Measurements from ENCODE around the gene PPP2R2D.
"Not testable (repeated sequence)": the region's sequence is repeated elsewhere in the genome, so short reads cannot be mapped to it uniquely, and the experiment has no call there.

The PPP2R2D gene

GRCh38 chr10:131977323-131978096, 76.7 kb downstream of the PPP2R2D start:
- DNase-seq (ENCODE audit: low spot score), result no peak

- no peak for DNase-seq (ENCODE audit: low spot score)
Measured at GRCh38 chr10:131978366-131978765, 77.6 kb downstream of the PPP2R2D start.

GRCh38 chr10:131978851-131979250, 78.0 kb downstream of the PPP2R2D start:
- DNase-seq (ENCODE audit: low spot score), result no peak

GRCh38 chr10:131979336-131979735, 78.5 kb downstream of the PPP2R2D start:
- DNase-seq (ENCODE audit: low spot score), result no peak

GRCh38 chr10:131979821-131980270, 79.0 kb downstream of the PPP2R2D start:
- DNase-seq (ENCODE audit: low spot score), result no peak

- no peak for DNase-seq (ENCODE audit: low spot score)
Measured at GRCh38 chr10:131980321-131980720, 79.5 kb downstream of the PPP2R2D start.

GRCh38 chr10:131980761-131981428, 80.1 kb downstream of the PPP2R2D start:
- no peak for DNase-seq (ENCODE audit: low spot score)

- no peak for DNase-seq (ENCODE audit: low spot score)
Measured at GRCh38 chr10:131981429-131982184, 80.8 kb downstream of the PPP2R2D start, which contains the start of gene BNIP3. TSS of gene BNIP3 (minus strand) at chr10:131981923. CDS start at chr10:131981806, 117 bp downstream.

- no peak for DNase-seq (ENCODE audit: low spot score)
Measured at GRCh38 chr10:131982185-131982756, 81.5 kb downstream of the PPP2R2D start.

GRCh38 chr10:131982796-131983195, 82.0 kb downstream of the PPP2R2D start:
- DNase-seq (ENCODE audit: low spot score), result no peak

- peak; percentile 85 for DNase-seq (ENCODE audit: low spot score)
Measured at GRCh38 chr10:131983780-131984179, 83.0 kb downstream of the PPP2R2D start.

GRCh38 chr10:131986851-131987250, 86.0 kb downstream of the PPP2R2D start:
- DNase-seq (ENCODE audit: low spot score), result not testable (repeated sequence)

GRCh38 chr10:131987301-131987700, 86.5 kb downstream of the PPP2R2D start:
- DNase-seq (ENCODE audit: low spot score), result not testable (repeated sequence)

- not testable (repeated sequence) for DNase-seq (ENCODE audit: low spot score)
Measured at GRCh38 chr10:131987786-131988185, 87.0 kb downstream of the PPP2R2D start.

- no peak for DNase-seq (ENCODE audit: low spot score)
Measured at GRCh38 chr10:131991726-131992125, 90.9 kb downstream of the PPP2R2D start.

- no peak for DNase-seq (ENCODE audit: low spot score)
Measured at GRCh38 chr10:131993275-131993674, 92.5 kb downstream of the PPP2R2D start.

GRCh38 chr10:131994435-131994834, 93.6 kb downstream of the PPP2R2D start:
- DNase-seq (ENCODE audit: low spot score), result no peak

GRCh38 chr10:131996466-131997365, 95.9 kb downstream of the PPP2R2D start:
- no peak for DNase-seq (ENCODE audit: low spot score)

GRCh38 chr10:131997366-131998049, 96.7 kb downstream of the PPP2R2D start:
- no peak for DNase-seq (ENCODE audit: low spot score)

GRCh38 chr10:131998050-131998844, 97.4 kb downstream of the PPP2R2D start:
- no peak for DNase-seq (ENCODE audit: low spot score)
